Left lung (tissue), 10 donors: ENCODE data around the gene PHEX. TPM values are rescaled to one million over a fixed set of nuclear protein-coding genes. Genes with fewer than 3 reads are reported as not detected.

Source experiments
- ATAC-seq: fragments of 200-7000 bp; cut with Tn5 transposase; one replicate; pipeline ENCODE4 v1.9.1; 2020; ENCODE audit warnings: moderate library complexity
- DNase-seq, 4 donors: peaks; one replicate each; pipeline ENCODE4 v3.0.0-alpha.2; 2013 to 2020
- H3K27ac ChIP-seq, 2 donors: fragments of 200-600 bp; sonication (generic) in 1 of 2; one replicate each; pipeline versions ENCODE4 v1.5.0 to v1.8.0; 2020 to 2021
- H3K27me3 ChIP-seq, 2 donors: fragments of 200-600 bp; sonication (generic) in 1 of 2; one replicate each; pipeline versions ENCODE4 v1.5.0 to v1.8.0; 2020 to 2021
- H3K36me3 ChIP-seq, 2 donors: fragments of 200-600 bp; sonication (generic) in 1 of 2; one replicate each; pipeline versions ENCODE4 v1.5.0 to v1.8.0; 2020 to 2021
- H3K4me1 ChIP-seq, 2 donors: fragments of 200-600 bp; one replicate each; pipeline ENCODE4 v1.8.0; 2021
- H3K4me3 ChIP-seq, 2 donors: fragments of 200-600 bp; sonication (generic) in 1 of 2; one replicate each; pipeline versions ENCODE4 v1.5.0 to v1.8.0; 2020 to 2021; ENCODE audit warnings: mild to moderate bottlenecking in 1 of 2
- H3K9me3 ChIP-seq, 2 donors: fragments of 200-600 bp; sonication (generic) in 1 of 2; one replicate each; pipeline versions ENCODE4 v1.5.0 to v1.8.0; 2020 to 2021
- CTCF ChIP-seq, 2 donors: fragments of 200-600 bp; sonication (generic) in 1 of 2; IDR thresholded peaks; one replicate each; pipeline versions ENCODE4 v1.5.0 to v1.8.0; 2021; ENCODE audit warnings: antibody characterized with exemption in 2 of 2
- intact Hi-C, 2 donors: fragments of 100-400 bp; cut with DNase I; formaldehyde crosslinking; loops; one replicate each; pipeline versions ENCODE4 v1.11.2 to v1.14.2; 2022
- polyA plus RNA-seq, 6 donors: library from polyadenylated mRNA; unstranded; fragments of 120-200 nt; gene quantifications; one replicate each; pipeline ENCODE4 v1.2.1, GENCODE V29; 2013; ENCODE audit not compliant: insufficient read length in 6 of 6
- total RNA-seq, 2 donors: library from RNA; stranded (reverse); fragmentation: NEBNext Ultra II Directional; extraction: Animal tissue kit (Norgen Biotek cat#: 25700); gene quantifications; one replicate each; pipeline ENCODE4 v1.2.1, GENCODE V29; 2021
- donor health status: DM: no; HTN: yes; CAD: no.
- donor health status: DM: no; HTN: no; CAD: no.

PHEX gene
- total and polyA plus RNA-seq, 8 donors = 4.2 to 21.6 (median 8.5) TPM

GRCh38 chrX:22193851-22194659 lies 161.9 kb downstream of the PHEX start:
- Histone ChIP-seq H3K27me3 (no peaks in the 10 kb centered on the region), H3K27ac (no peak overlapping the region), H3K9me3 (no peaks in the 10 kb centered on the region), H3K36me3 (no peaks in the 10 kb centered on the region), H3K4me3 (no peak overlapping the region), H3K4me1 (no peaks in the 10 kb centered on the region)
- intact Hi-C loops = no loop called here
- no peak for DNase-seq
- no peak for ATAC-seq
- TF ChIP-seq CTCF (IDR thresholded peaks at IDR 0.05) = no peak

- Histone ChIP-seq H3K4me3 (no peak overlapping the region), H3K27ac (no peak overlapping the region), H3K36me3 (no peaks in the 10 kb centered on the region), H3K27me3 (peaks cover 0 to under 1% of the 10 kb centered on the region in 2 donors), H3K4me1 (no peaks in the 10 kb centered on the region), H3K9me3 (no peaks in the 10 kb centered on the region)
- no peak for TF ChIP-seq CTCF (IDR thresholded peaks at IDR 0.05)
- ATAC-seq (no peak), DNase-seq (no peak)
- intact Hi-C loops = no loop called here
These were observed 162.5 kb downstream of the PHEX start for GRCh38 chrX:22194660-22194945.

GRCh38 chrX:22196149-22196548 lies 164.0 kb downstream of the PHEX start:
- Histone ChIP-seq H3K27ac (no peak overlapping the region), H3K36me3 (no peaks in the 10 kb centered on the region), H3K9me3 (no peaks in the 10 kb centered on the region), H3K4me1 (no peaks in the 10 kb centered on the region), H3K27me3 (peaks cover 0 to 6% of the 10 kb centered on the region in 2 donors), H3K4me3 (no peak overlapping the region)
- no peak for ATAC-seq
- no peak for TF ChIP-seq CTCF (IDR thresholded peaks at IDR 0.05)
- intact Hi-C loops = no loop called here
- DNase-seq = no peak

- DNase-seq (no peak), ATAC-seq (no peak)
- H3K27me3 ChIP-seq = peaks cover 0 to 12% of the 10 kb centered on the region in 2 donors
- H3K27ac ChIP-seq = no peak overlapping the region
- H3K9me3 ChIP-seq = no peaks in the 10 kb centered on the region
- no peak for TF ChIP-seq CTCF (IDR thresholded peaks at IDR 0.05)
- no peaks in the 10 kb centered on the region for H3K4me1 ChIP-seq
- no peak overlapping the region for H3K4me3 ChIP-seq
- intact Hi-C loops = no loop called here
- no peaks in the 10 kb centered on the region for H3K36me3 ChIP-seq
These were observed 170.1 kb downstream of the PHEX start for GRCh38 chrX:22202251-22202650.

GRCh38 chrX:22203186-22203585 lies 171.1 kb downstream of the PHEX start:
- ATAC-seq (no peak), DNase-seq (no peak)
- Histone ChIP-seq H3K4me3 (no peak overlapping the region), H3K27me3 (peaks cover 0 to 12% of the 10 kb centered on the region in 2 donors), H3K36me3 (no peaks in the 10 kb centered on the region), H3K4me1 (no peaks in the 10 kb centered on the region), H3K9me3 (no peaks in the 10 kb centered on the region), H3K27ac (no peak overlapping the region)
- intact Hi-C loops = no loop called here
- no peak for TF ChIP-seq CTCF (IDR thresholded peaks at IDR 0.05)
